Activated naive CD8-positive, alpha-beta T cell treated with anti-CD3 and anti-CD28 coated beads, Interleukin-2, amount 50 U/mL, for 24 hours (primary cell): ENCODE data around the gene NUMA1.

ENCODE experiments used
- ATAC-seq: fragments of 150-1000 bp; cut with Tn5 transposase; one replicate; pipeline ENCODE4 v1.10.0; 2021
- DNase-seq: peaks from one replicate; pipeline ENCODE4 v3.0.0; 2021
- H3K27ac Mint-ChIP-seq: one replicate; pipeline ENCODE4 v1.8.0; 2021; ENCODE audit warnings: mild to moderate bottlenecking, mixed read lengths
- H3K27me3 Mint-ChIP-seq: one replicate; pipeline ENCODE4 v1.8.0; 2021; ENCODE audit warnings: mixed read lengths
- H3K36me3 Mint-ChIP-seq: one replicate; pipeline ENCODE4 v1.8.0; 2021; ENCODE audit warnings: low read depth, mixed read lengths
- H3K4me1 Mint-ChIP-seq: one replicate; pipeline ENCODE4 v1.8.0; 2021; ENCODE audit warnings: mixed read lengths
- H3K4me3 Mint-ChIP-seq: one replicate; pipeline ENCODE4 v1.8.0; 2021; ENCODE audit warnings: mild to moderate bottlenecking, moderate library complexity, mixed read lengths
- H3K9me3 Mint-ChIP-seq: one replicate; pipeline ENCODE4 v1.8.0; 2021; ENCODE audit warnings: mixed read lengths

NUMA1 gene

GRCh38 chr11:71979094-71979493, 101.2 kb downstream of the NUMA1 start:
- Mint-ChIP-seq H3K9me3 (no peaks in the 10 kb centered on the region), H3K27ac (no peak overlapping the region), H3K36me3 (peaks cover 9% of the 10 kb centered on the region), H3K4me1 (peaks cover 3% of the 10 kb centered on the region), H3K4me3 (no peak overlapping the region), H3K27me3 (no peaks in the 10 kb centered on the region)
- no peak for DNase-seq
- no peak for ATAC-seq

- ATAC-seq = no peak
- Mint-ChIP-seq H3K4me3 (no peak overlapping the region), H3K9me3 (no peaks in the 10 kb centered on the region), H3K27me3 (no peaks in the 10 kb centered on the region), H3K27ac (no peak overlapping the region), H3K4me1 (peaks cover 3% of the 10 kb centered on the region), H3K36me3 (peaks cover 6% of the 10 kb centered on the region)
- DNase-seq = peak; percentile 51
Observed at GRCh38 chr11:71977743-71978418, 102.5 kb downstream of the NUMA1 start.

DNA sequence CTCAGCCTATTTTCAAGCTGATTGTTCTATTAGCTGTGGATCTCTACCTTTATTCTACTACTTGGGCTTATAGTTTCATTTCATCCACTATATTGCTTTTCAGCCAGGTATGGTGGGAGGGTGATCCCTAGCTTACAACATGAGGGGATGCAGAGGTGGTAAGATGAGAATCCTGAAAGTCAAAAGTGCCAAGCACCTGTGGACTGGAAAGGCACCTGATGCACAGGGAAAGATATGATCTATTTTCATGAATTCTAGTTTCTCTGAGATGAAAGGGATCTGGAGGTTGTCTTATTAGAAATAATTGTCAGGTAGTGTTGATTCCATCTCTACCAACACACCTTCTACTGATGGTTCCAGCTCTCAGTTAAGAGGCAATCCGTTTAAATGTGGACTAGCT, 103.3 kb downstream of the NUMA1 start:
- DNase-seq (no peak), ATAC-seq (no peak)
- Mint-ChIP-seq H3K4me1 (peaks cover 3% of the 10 kb centered on the region), H3K27ac (no peak overlapping the region), H3K36me3 (peaks cover 4% of the 10 kb centered on the region), H3K27me3 (no peaks in the 10 kb centered on the region), H3K9me3 (no peaks in the 10 kb centered on the region), H3K4me3 (no peak overlapping the region)

DNA sequence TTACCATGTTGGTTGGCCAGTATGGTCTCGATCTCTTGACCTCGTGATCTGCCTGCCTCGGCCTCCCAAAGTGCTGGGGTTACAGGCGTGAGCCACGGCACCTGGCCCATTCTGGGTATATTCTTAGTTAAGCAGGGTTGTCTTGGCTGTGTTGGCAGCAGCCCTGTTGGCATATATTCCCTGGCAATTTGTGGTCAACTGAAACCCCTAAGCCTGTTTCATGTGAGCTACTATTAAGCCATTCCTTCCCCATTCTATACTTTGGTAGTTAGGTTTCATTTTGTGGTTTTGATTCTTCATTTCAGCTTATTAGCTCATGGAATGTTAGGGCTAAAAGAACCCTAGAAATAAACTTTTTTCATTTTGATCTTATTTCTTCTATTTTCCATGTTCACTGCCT, 103.8 kb downstream of the NUMA1 start:
- DNase-seq (no peak), ATAC-seq (no peak)
- H3K9me3 Mint-ChIP-seq = no peaks in the 10 kb centered on the region
- H3K4me1 Mint-ChIP-seq = peaks cover 3% of the 10 kb centered on the region
- no peaks in the 10 kb centered on the region for H3K27me3 Mint-ChIP-seq
- H3K4me3 Mint-ChIP-seq = no peak overlapping the region
- no peak overlapping the region for H3K27ac Mint-ChIP-seq
- peaks cover 6% of the 10 kb centered on the region for H3K36me3 Mint-ChIP-seq

DNA sequence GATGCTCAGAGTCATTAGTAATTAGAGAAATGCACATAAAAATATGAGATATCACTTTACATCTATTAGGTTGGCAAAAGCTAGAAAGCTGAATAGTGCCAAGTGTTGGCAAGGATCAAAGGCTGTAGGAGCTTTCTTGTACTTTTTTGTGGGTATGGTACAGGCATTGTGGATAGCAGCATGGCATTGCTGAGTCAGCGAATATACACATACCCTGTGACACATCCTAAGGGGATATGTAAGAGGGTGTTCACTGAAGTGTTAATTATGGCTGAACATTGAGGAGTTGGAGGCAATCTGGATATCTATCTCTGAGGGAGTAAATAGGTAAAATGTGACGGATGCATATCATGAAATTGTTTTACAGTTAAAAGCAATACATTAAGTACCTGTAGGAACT, 108.7 kb downstream of the NUMA1 start:
- ATAC-seq = no peak
- Mint-ChIP-seq H3K27me3 (no peaks in the 10 kb centered on the region), H3K4me3 (no peak overlapping the region), H3K9me3 (no peaks in the 10 kb centered on the region), H3K4me1 (peaks cover 8% of the 10 kb centered on the region), H3K36me3 (peaks cover 6% of the 10 kb centered on the region), H3K27ac (no peak overlapping the region)
- no peak for DNase-seq

DNA sequence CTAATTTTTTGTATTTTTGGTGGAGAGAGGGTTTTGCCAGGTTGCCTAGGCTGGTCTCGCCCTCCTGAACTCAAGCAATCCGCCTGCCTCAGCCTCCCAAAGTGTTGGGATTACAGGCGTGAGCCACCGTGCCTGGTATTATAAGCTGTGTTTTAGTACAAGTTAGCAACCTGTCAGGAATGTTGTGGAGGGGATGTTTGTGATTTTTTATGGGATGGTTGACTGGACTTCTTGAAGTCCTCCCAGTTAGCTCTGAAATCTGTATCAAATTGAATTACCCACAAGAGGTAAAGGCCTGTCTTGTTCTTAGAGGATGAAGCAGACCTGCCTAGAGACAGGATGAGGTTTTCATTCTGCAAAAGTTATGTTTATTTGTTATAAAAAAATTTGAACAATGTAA, 115.7 kb downstream of the NUMA1 start:
- DNase-seq = no peak
- no peak for ATAC-seq
- H3K4me1 Mint-ChIP-seq = peaks cover 23% of the 10 kb centered on the region
- H3K27me3 Mint-ChIP-seq = no peaks in the 10 kb centered on the region
- peaks cover 37% of the 10 kb centered on the region for H3K36me3 Mint-ChIP-seq
- no peak overlapping the region for H3K27ac Mint-ChIP-seq
- H3K4me3 Mint-ChIP-seq = no peak overlapping the region
- H3K9me3 Mint-ChIP-seq = peaks cover 4% of the 10 kb centered on the region

GRCh38 chr11:71963468-71963867, 116.9 kb downstream of the NUMA1 start:
- Mint-ChIP-seq H3K9me3 (peaks cover 4% of the 10 kb centered on the region), H3K36me3 (peaks cover 37% of the 10 kb centered on the region), H3K4me1 (peaks cover 23% of the 10 kb centered on the region), H3K27ac (no peak overlapping the region), H3K27me3 (no peaks in the 10 kb centered on the region), H3K4me3 (no peak overlapping the region)
- DNase-seq (no peak), ATAC-seq (no peak)

DNA sequence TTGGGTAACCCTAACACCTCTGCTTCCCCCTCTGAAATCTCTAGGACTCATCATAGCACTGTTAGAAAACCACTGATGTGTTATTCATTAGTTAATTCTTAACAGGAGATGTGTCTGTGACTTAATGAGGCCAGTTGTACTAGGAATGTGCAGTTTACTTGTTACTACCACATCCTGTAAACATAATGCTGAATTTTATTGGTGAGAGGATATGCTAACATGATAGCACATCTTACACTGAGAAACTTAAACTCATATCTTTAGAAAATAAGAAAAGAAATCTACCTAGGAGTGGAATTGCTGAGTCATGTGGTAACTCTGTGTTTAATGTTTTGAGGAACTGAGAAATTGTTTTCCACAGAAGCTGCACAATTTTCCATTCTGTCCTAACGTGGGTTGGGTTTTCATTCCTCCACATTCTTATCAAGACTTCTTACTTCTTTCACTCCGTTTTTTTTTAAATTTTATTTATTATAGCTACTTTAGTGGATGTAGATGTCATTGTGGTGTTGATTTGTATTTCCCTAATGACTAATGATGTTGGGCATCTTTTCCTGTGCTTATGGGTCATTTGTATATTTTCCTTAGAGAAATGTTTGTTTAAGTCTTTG, 117.8 kb downstream of the NUMA1 start:
- Mint-ChIP-seq H3K4me3 (peak overlapping the region; percentile 40), H3K27me3 (no peaks in the 10 kb centered on the region), H3K9me3 (peaks cover 4% of the 10 kb centered on the region), H3K36me3 (peaks cover 40% of the 10 kb centered on the region), H3K4me1 (peaks cover 23% of the 10 kb centered on the region), H3K27ac (peak overlapping the region; percentile 85)
- DNase-seq = no peak
- peak; percentile 86 for ATAC-seq

GRCh38 chr11:71955898-71956456, 124.4 kb downstream of the NUMA1 start:
- Mint-ChIP-seq H3K4me1 (peaks cover 14% of the 10 kb centered on the region), H3K9me3 (peaks cover 2% of the 10 kb centered on the region), H3K27ac (no peak overlapping the region), H3K4me3 (no peak overlapping the region), H3K36me3 (peaks cover 17% of the 10 kb centered on the region), H3K27me3 (no peaks in the 10 kb centered on the region)
- ATAC-seq (no peak), DNase-seq (no peak)
